HG02759 (cell line): ENCODE measurements around the gene FADS2.

Experiments used
- ATAC-seq: cut with Tn5 transposase; IDR thresholded peaks from one replicate; pipeline ENCODE4 v1.9.1; 2021; ENCODE audit warnings: mild to moderate bottlenecking, moderate library complexity; ENCODE audit not compliant: unreplicated experiment

FADS2 gene

DNA sequence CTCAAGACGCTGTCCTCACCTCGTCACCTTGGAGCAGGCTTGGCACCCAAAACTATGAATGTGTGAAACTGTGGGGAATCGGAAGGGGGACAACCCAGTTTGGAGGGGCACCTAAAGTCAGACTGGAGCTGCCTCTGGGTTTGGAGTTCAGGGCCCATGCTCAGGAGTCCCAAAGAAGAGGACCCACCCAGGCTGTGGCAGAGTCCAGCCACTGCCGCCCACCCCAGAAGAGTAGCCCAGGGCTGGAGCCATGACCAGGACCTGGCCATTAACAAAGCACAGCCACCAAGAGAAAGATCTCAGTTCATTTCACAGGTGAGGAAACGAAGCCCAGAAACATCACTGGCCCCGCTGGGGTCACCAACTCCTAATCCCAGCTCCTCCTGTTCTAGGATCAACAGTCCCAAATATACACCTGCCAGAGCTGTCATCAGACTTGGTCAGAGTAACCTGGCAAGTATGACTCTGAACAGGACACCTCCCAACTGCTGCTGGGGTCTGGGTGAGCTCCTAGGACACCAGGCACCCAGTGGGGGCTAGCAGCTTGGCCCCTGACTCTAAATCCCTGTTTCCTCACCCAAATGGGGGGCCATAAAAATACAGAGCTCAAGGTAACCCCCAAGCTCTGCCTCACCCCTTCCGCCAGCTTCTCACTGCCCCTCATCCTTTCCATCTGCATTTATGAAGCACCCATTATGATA, 86.5 kb downstream of the FADS2 start:
- ATAC-seq = no peak

DNA sequence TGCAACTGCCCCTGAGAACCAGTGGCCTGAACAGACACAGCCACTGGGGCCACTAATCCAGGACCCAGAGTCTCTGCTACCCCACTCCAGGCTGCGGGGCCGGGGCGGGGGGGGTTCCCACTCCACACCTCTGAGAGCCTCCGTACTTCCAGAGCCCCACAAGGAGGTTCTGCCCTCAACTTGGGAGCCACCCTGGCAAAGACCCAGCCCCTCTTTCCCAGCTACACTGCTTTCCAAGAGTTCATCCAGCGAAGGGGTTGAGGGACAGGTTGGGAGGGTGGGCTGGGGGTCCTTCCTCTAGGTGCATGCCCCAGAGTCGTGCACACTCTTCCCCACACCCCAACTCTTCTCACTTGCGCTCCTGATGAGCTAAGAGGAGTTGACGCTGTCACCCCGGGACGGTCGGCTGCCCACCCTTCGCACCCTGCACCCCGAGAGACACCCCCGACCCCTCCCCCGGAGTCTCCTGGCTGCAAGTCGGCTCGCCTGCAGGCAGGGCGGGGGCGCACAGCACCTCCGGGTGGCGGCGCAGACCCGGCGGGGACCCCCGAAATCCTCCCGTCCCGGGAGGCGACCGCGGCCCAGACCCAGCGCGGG, 88.7 kb downstream of the FADS2 start:
- ATAC-seq = no peak
